Measurements from ENCODE around the gene ROR2. TPM values are rescaled to one million over a fixed set of nuclear protein-coding genes. Genes with fewer than 3 reads are reported as not detected.

The ROR2 gene
- total and polyA plus RNA-seq, 5 donors from 2014 or later, result 0.12 TPM; not detected in 4

GRCh38 chr9:91857291-91858212, 92.5 kb downstream of the ROR2 start:
- no peaks in the 10 kb centered on the region for H3K36me3 Mint-ChIP-seq
- DNase-seq, result no peak
- Histone ChIP-seq H3K27me3 (ENCODE audit: control insufficient read depth, insufficient read depth, low read length) (no peaks in the 10 kb centered on the region), H3K36me3 (ENCODE audit: control insufficient read depth, insufficient read depth, low read length) (no peaks in the 10 kb centered on the region), H3K4me3 (ENCODE audit: low read depth, low read length) (no peak overlapping the region), H3K9me3 (ENCODE audit: control insufficient read depth in 2 of 2, low read length in 2 of 2) (no peaks in the 10 kb centered on the region), H3K27ac (ENCODE audit: insufficient read depth, low read length, poor library complexity, severe bottlenecking) (no peak overlapping the region), H3K4me1 (ENCODE audit: control insufficient read depth, insufficient read depth, low read length, poor library complexity, severe bottlenecking) (no peaks in the 10 kb centered on the region)
- peaks cover 9% of the 10 kb centered on the region for H3K27me3 Mint-ChIP-seq
- H3K4me3 Mint-ChIP-seq, result no peak overlapping the region
- no peaks in the 10 kb centered on the region for H3K4me1 Mint-ChIP-seq
- ATAC-seq (ENCODE audit: low read depth in 2 of 2), result no peak
- H3K27ac Mint-ChIP-seq, result no peak overlapping the region
- H3K9me3 Mint-ChIP-seq, result peaks cover 0 to 4% (median 0%) of the 10 kb centered on the region in 7 donors

- H3K36me3 Mint-ChIP-seq, result no peaks in the 10 kb centered on the region
- H3K4me3 Mint-ChIP-seq, result no peak overlapping the region
- ATAC-seq (ENCODE audit: low read depth in 2 of 2) (no peak), DNase-seq (no peak)
- Histone ChIP-seq H3K4me1 (ENCODE audit: control insufficient read depth, insufficient read depth, low read length, poor library complexity, severe bottlenecking) (no peaks in the 10 kb centered on the region), H3K27ac (ENCODE audit: insufficient read depth, low read length, poor library complexity, severe bottlenecking) (no peak overlapping the region), H3K27me3 (ENCODE audit: control insufficient read depth, insufficient read depth, low read length) (no peaks in the 10 kb centered on the region), H3K9me3 (ENCODE audit: control insufficient read depth in 2 of 2, low read length in 2 of 2) (no peaks in the 10 kb centered on the region), H3K36me3 (ENCODE audit: control insufficient read depth, insufficient read depth, low read length) (no peaks in the 10 kb centered on the region), H3K4me3 (ENCODE audit: low read depth, low read length) (no peak overlapping the region)
- H3K4me1 Mint-ChIP-seq, result no peaks in the 10 kb centered on the region
- H3K27ac Mint-ChIP-seq, result no peak overlapping the region
- H3K9me3 Mint-ChIP-seq, result peaks cover 0 to 2% (median 0%) of the 10 kb centered on the region in 7 donors
- H3K27me3 Mint-ChIP-seq, result peaks cover 7% of the 10 kb centered on the region
Observed at GRCh38 chr9:91856419-91856818, 93.6 kb downstream of the ROR2 start.

- DNase-seq (no peak), ATAC-seq (ENCODE audit: low read depth in 2 of 2) (no peak)
- H3K27me3 Mint-ChIP-seq, result peaks cover 4% of the 10 kb centered on the region
- H3K9me3 ChIP-seq (ENCODE audit: control insufficient read depth in 2 of 2, low read length in 2 of 2), result no peaks in the 10 kb centered on the region
- no peaks in the 10 kb centered on the region for H3K4me1 Mint-ChIP-seq
- H3K9me3 Mint-ChIP-seq, result no peaks in the 10 kb centered on the region
- H3K4me3 Mint-ChIP-seq, result no peak overlapping the region
- no peaks in the 10 kb centered on the region for H3K27me3 ChIP-seq (ENCODE audit: control insufficient read depth, insufficient read depth, low read length)
- H3K27ac ChIP-seq (ENCODE audit: insufficient read depth, low read length, poor library complexity, severe bottlenecking), result no peak overlapping the region
- peak overlapping the region in 1 of 3 donors; percentile 66 for H3K27ac Mint-ChIP-seq
- no peaks in the 10 kb centered on the region for H3K36me3 Mint-ChIP-seq
- H3K4me1 ChIP-seq (ENCODE audit: control insufficient read depth, insufficient read depth, low read length, poor library complexity, severe bottlenecking), result no peaks in the 10 kb centered on the region
- no peaks in the 10 kb centered on the region for H3K36me3 ChIP-seq (ENCODE audit: control insufficient read depth, insufficient read depth, low read length)
- H3K4me3 ChIP-seq (ENCODE audit: low read depth, low read length), result no peak overlapping the region
Observed at GRCh38 chr9:91855196-91855595, 94.8 kb downstream of the ROR2 start.

- no peak overlapping the region for H3K27ac ChIP-seq (ENCODE audit: insufficient read depth, low read length, poor library complexity, severe bottlenecking)
- ATAC-seq (ENCODE audit: low read depth in 2 of 2) (peak in 1 of 2 donors; percentile 5), DNase-seq (no peak)
- H3K4me3 Mint-ChIP-seq, result no peak overlapping the region
- H3K9me3 ChIP-seq (ENCODE audit: control insufficient read depth in 2 of 2, low read length in 2 of 2), result no peaks in the 10 kb centered on the region
- no peaks in the 10 kb centered on the region for H3K36me3 ChIP-seq (ENCODE audit: control insufficient read depth, insufficient read depth, low read length)
- H3K27me3 Mint-ChIP-seq, result peaks cover 6% of the 10 kb centered on the region
- no peaks in the 10 kb centered on the region for H3K27me3 ChIP-seq (ENCODE audit: control insufficient read depth, insufficient read depth, low read length)
- H3K4me1 Mint-ChIP-seq, result peaks cover 0 to 1% (median 0%) of the 10 kb centered on the region in 4 donors
- H3K4me1 ChIP-seq (ENCODE audit: control insufficient read depth, insufficient read depth, low read length, poor library complexity, severe bottlenecking), result no peaks in the 10 kb centered on the region
- no peak overlapping the region for H3K27ac Mint-ChIP-seq
- no peaks in the 10 kb centered on the region for H3K36me3 Mint-ChIP-seq
- no peaks in the 10 kb centered on the region for H3K9me3 Mint-ChIP-seq
- H3K4me3 ChIP-seq (ENCODE audit: low read depth, low read length), result no peak overlapping the region
Observed at GRCh38 chr9:91852801-91853347, 97.2 kb downstream of the ROR2 start.

DNA sequence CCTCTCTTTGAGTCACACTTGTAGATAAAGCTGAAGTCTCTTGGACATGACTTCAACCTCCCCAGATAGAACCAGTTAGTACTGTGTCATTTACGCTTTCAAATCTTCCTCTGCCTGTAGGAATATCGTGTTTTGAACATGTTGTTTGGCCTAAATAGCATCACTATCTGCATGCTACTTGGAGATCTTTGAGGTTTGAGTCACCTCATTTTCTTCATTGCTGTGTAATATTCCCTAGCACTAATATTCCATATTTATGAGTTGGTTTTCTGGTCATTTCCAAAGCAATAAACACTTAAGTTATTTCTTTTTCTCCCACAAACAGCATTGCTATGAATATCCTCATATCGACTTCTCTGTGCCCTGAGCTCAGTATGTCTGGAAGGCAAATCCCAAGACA, 100.3 kb downstream of the ROR2 start:
- no peak overlapping the region for H3K4me3 Mint-ChIP-seq
- H3K36me3 ChIP-seq (ENCODE audit: control insufficient read depth, insufficient read depth, low read length), result no peaks in the 10 kb centered on the region
- no peak overlapping the region for H3K4me3 ChIP-seq (ENCODE audit: low read depth, low read length)
- H3K36me3 Mint-ChIP-seq, result no peaks in the 10 kb centered on the region
- no peaks in the 10 kb centered on the region for H3K27me3 ChIP-seq (ENCODE audit: control insufficient read depth, insufficient read depth, low read length)
- ATAC-seq (ENCODE audit: low read depth in 2 of 2) (no peak), DNase-seq (no peak)
- no peaks in the 10 kb centered on the region for H3K9me3 ChIP-seq (ENCODE audit: control insufficient read depth in 2 of 2, low read length in 2 of 2)
- H3K9me3 Mint-ChIP-seq, result no peaks in the 10 kb centered on the region
- H3K27ac Mint-ChIP-seq, result no peak overlapping the region
- H3K4me1 Mint-ChIP-seq, result peaks cover 0 to 5% (median 1%) of the 10 kb centered on the region in 4 donors
- no peak overlapping the region for H3K27ac ChIP-seq (ENCODE audit: insufficient read depth, low read length, poor library complexity, severe bottlenecking)
- H3K4me1 ChIP-seq (ENCODE audit: control insufficient read depth, insufficient read depth, low read length, poor library complexity, severe bottlenecking), result no peaks in the 10 kb centered on the region
- peaks cover 10% of the 10 kb centered on the region for H3K27me3 Mint-ChIP-seq

- Histone ChIP-seq H3K4me3 (ENCODE audit: low read depth, low read length) (no peak overlapping the region), H3K4me1 (ENCODE audit: control insufficient read depth, insufficient read depth, low read length, poor library complexity, severe bottlenecking) (no peaks in the 10 kb centered on the region), H3K27me3 (ENCODE audit: control insufficient read depth, insufficient read depth, low read length) (no peaks in the 10 kb centered on the region), H3K36me3 (ENCODE audit: control insufficient read depth, insufficient read depth, low read length) (no peaks in the 10 kb centered on the region), H3K27ac (ENCODE audit: insufficient read depth, low read length, poor library complexity, severe bottlenecking) (no peak overlapping the region), H3K9me3 (ENCODE audit: control insufficient read depth in 2 of 2, low read length in 2 of 2) (no peaks in the 10 kb centered on the region)
- Mint-ChIP-seq H3K27ac (no peak overlapping the region), H3K36me3 (no peaks in the 10 kb centered on the region), H3K4me3 (no peak overlapping the region), H3K27me3 (peaks cover 20% of the 10 kb centered on the region), H3K9me3 (no peaks in the 10 kb centered on the region), H3K4me1 (peaks cover 0 to 5% (median 1%) of the 10 kb centered on the region in 4 donors)
- ATAC-seq (ENCODE audit: low read depth in 2 of 2), result no peak
- DNase-seq, result no peak
Observed at GRCh38 chr9:91848146-91848545, 101.9 kb downstream of the ROR2 start.

DNA sequence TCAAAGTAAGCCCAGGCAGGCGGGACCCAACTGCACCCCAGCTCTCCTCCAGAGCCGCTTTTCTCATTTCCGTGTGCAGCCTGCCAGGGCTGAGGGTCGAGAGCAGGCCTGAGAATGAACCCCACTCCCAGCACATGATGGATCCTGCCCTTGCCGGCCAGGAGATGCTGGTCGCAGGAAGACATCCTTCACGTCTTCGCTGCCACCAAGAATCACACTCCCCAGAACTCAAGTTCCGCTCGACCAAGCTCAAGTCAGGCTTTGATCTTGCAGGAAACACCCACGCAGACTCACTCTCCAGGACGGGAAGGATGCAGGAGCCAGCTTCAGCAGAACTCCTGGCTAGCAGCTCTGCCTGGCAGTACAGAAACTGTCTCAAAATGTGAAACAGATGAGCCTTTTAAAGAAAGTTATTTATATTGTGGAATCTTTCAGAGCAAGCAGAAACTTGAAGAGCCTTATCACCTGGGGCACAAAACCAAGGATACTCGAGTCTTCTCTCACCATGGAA, 102.4 kb downstream of the ROR2 start:
- Histone ChIP-seq H3K9me3 (ENCODE audit: control insufficient read depth in 2 of 2, low read length in 2 of 2) (no peaks in the 10 kb centered on the region), H3K4me1 (ENCODE audit: control insufficient read depth, insufficient read depth, low read length, poor library complexity, severe bottlenecking) (no peaks in the 10 kb centered on the region), H3K36me3 (ENCODE audit: control insufficient read depth, insufficient read depth, low read length) (no peaks in the 10 kb centered on the region), H3K27me3 (ENCODE audit: control insufficient read depth, insufficient read depth, low read length) (no peaks in the 10 kb centered on the region), H3K27ac (ENCODE audit: insufficient read depth, low read length, poor library complexity, severe bottlenecking) (no peak overlapping the region), H3K4me3 (ENCODE audit: low read depth, low read length) (no peak overlapping the region)
- ATAC-seq (ENCODE audit: low read depth in 2 of 2) (no peak), DNase-seq (peak in 1 of 3 donors; percentile 16)
- Mint-ChIP-seq H3K27me3 (peaks cover 24% of the 10 kb centered on the region), H3K36me3 (no peaks in the 10 kb centered on the region), H3K4me1 (peaks cover 0 to 5% (median 1%) of the 10 kb centered on the region in 4 donors), H3K27ac (no peak overlapping the region), H3K9me3 (no peaks in the 10 kb centered on the region), H3K4me3 (no peak overlapping the region)

Data from CD4-positive, CD25-positive, alpha-beta regulatory T cell (primary cell).